Measurements from ENCODE around the gene PRPF40B.

DNA sequence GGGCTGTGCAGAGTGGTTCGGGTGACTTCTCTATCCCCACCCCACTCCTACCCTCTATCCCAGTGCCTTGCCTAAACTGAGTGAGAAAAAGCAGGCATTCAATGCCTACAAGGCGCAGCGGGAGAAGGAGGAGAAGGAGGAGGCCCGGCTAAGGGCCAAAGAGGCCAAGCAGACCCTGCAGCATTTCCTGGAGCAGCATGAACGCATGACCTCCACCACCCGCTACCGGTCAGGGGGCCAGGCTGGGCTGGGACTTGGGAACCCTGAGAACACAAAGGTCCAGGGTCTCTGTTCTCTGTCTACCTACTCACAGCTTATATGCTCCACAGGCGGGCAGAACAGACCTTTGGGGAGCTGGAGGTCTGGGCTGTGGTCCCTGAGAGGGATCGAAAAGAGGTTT, 11.7 kb downstream of the PRPF40B start:
- TF ChIP-seq, protein P1, sequence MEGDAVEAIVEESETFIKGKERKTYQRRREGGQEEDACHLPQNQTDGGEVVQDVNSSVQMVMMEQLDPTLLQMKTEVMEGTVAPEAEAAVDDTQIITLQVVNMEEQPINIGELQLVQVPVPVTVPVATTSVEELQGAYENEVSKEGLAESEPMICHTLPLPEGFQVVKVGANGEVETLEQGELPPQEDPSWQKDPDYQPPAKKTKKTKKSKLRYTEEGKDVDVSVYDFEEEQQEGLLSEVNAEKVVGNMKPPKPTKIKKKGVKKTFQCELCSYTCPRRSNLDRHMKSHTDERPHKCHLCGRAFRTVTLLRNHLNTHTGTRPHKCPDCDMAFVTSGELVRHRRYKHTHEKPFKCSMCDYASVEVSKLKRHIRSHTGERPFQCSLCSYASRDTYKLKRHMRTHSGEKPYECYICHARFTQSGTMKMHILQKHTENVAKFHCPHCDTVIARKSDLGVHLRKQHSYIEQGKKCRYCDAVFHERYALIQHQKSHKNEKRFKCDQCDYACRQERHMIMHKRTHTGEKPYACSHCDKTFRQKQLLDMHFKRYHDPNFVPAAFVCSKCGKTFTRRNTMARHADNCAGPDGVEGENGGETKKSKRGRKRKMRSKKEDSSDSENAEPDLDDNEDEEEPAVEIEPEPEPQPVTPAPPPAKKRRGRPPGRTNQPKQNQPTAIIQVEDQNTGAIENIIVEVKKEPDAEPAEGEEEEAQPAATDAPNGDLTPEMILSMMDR (IDR thresholded peaks at IDR 0.05), result no peak
- TF ChIP-seq EZH2 (IDR thresholded peaks at IDR 0.05), result no peak

All from neural progenitor cell (in vitro differentiated cells).